Spinal cord (tissue), 10 donors: Measurements from ENCODE around the gene PELI3. TPM values are rescaled to one million over a fixed set of nuclear protein-coding genes. Genes with fewer than 3 reads are reported as not detected.

Experiments
- DNase-seq, 6 donors: peaks; one replicate each; pipeline versions ENCODE4 v3.0.0 to v3.0.0-alpha.2; 2013 to 2015; ENCODE audit warnings: low spot score in 6 of 6, low read depth in 4 of 6
- H3K27ac ChIP-seq: one replicate; pipeline ENCODE4 v1.5.1; 2013; ENCODE audit warnings: low read depth, low read length, control low read depth
- H3K27me3 ChIP-seq: one replicate; pipeline ENCODE4 v1.6.1; 2013; ENCODE audit warnings: low read length; ENCODE audit not compliant: control insufficient read depth, insufficient read depth
- H3K36me3 ChIP-seq: one replicate; pipeline ENCODE4 v1.6.1; 2013; ENCODE audit warnings: low read length; ENCODE audit not compliant: control insufficient read depth, insufficient read depth
- H3K4me1 ChIP-seq: one replicate; pipeline ENCODE4 v1.6.1; 2013; ENCODE audit warnings: low read length; ENCODE audit not compliant: control insufficient read depth, insufficient read depth
- H3K4me3 ChIP-seq: one replicate; pipeline ENCODE4 v1.5.1; 2013; ENCODE audit warnings: low read depth, low read length, control low read depth
- H3K9me3 ChIP-seq: one replicate; pipeline ENCODE4 v1.6.1; 2013; ENCODE audit warnings: low read length; ENCODE audit not compliant: control insufficient read depth, insufficient read depth
- WGBS: methylation state at CpG from one replicate; pipeline ENCODE4 v1.1.5; 2013; ENCODE audit warnings: missing lambda C conversion rate; ENCODE audit not compliant: insufficient coverage; 5-methylcytosine and 5-hydroxymethylcytosine counted together
- polyA plus RNA-seq, 2 donors: library from polyadenylated mRNA; unstranded; fragments of 120-200 nt; gene quantifications; one replicate each; pipeline ENCODE4 v1.2.1, GENCODE V29; 2013; ENCODE audit not compliant: insufficient read length in 2 of 2
- small RNA-seq: library from RNA; depleted of rRNA; stranded (forward); fragments of <200 nt; gene quantifications from one replicate; pipeline ENCODE3, GENCODE V24; 2014; ENCODE audit warnings: low replicate concordance
- total RNA-seq, 2 donors: library from RNA; depleted of rRNA in 1 of 2; stranded (reverse); fragments of 120-200 nt in 1 of 2; fragments of >200 nt in 1 of 2; gene quantifications; one replicate each; pipeline versions ENCODE4 v1.2.3 to v1.2.4, GENCODE V29; 2013 to 2014
- donor health status: healthy.

PELI3 gene
- total and polyA plus RNA-seq, 4 donors = 12.6 to 24.3 (median 17.5) TPM

- Histone ChIP-seq H3K36me3 (peaks cover 65% of the 10 kb centered on the region), H3K27ac (no peak overlapping the region), H3K27me3 (no peaks in the 10 kb centered on the region), H3K9me3 (no peaks in the 10 kb centered on the region), H3K4me1 (no peaks in the 10 kb centered on the region), H3K4me3 (no peak overlapping the region)
- DNase-seq = no peak
- 87% methylated on average over 7 of the region's 10 CpGs for WGBS
These were observed 57.8 kb downstream of the PELI3 start for GRCh38 chr11:66524304-66525040.

Small RNAs within 50 kb of the gene (small RNA-seq; reads per million reads assigned to genes)
- gene RF00416 = not detected

Other genes with a start within 250 kb of the PELI3 start
- gene KLC2, start 209.2 kb upstream of the PELI3 start, total RNA-seq = 10 to 100 TPM; 18.3 to 38.6 TPM
- gene KLC2, start 209.2 kb upstream of the PELI3 start, polyA plus RNA-seq = 10 to 100 TPM; 83.2 to 95.7 TPM
- gene RAB1B, start 198.3 kb upstream of the PELI3 start, total RNA-seq = 100 to 1,000 TPM in 1 of 2 donors, 10 to 100 TPM in 1; 43.3 to 112 TPM
- 100 to 1,000 TPM; 151 to 154 TPM for gene RAB1B, start 198.3 kb upstream of the PELI3 start, polyA plus RNA-seq
- gene CNIH2, start 188.7 kb upstream of the PELI3 start, total RNA-seq = 10 to 100 TPM; 23.9 to 28.1 TPM
- gene CNIH2, start 188.7 kb upstream of the PELI3 start, polyA plus RNA-seq = 100 to 1,000 TPM; 248 to 256 TPM
- gene YIF1A, start 177.8 kb upstream of the PELI3 start, total RNA-seq = 10 to 100 TPM; 43.7 to 82.1 TPM
- gene YIF1A, start 177.8 kb upstream of the PELI3 start, polyA plus RNA-seq = 10 to 100 TPM; 77.1 to 87.7 TPM
- 10 to 100 TPM in 1 of 2 donors, 1 to 10 TPM in 1; 8.0 to 18.2 TPM for gene TMEM151A, start 175.0 kb upstream of the PELI3 start, total RNA-seq
- gene TMEM151A, start 175.0 kb upstream of the PELI3 start, polyA plus RNA-seq = 10 to 100 TPM; 50.9 to 52.0 TPM
- gene CD248, start 149.9 kb upstream of the PELI3 start, total RNA-seq = 10 to 100 TPM; 10.9 to 26.6 TPM
- gene CD248, start 149.9 kb upstream of the PELI3 start, polyA plus RNA-seq = 10 to 100 TPM; 29.3 to 44.0 TPM
- gene RIN1, start 130.5 kb upstream of the PELI3 start, total RNA-seq = 1 to 10 TPM in 1 of 2 donors, under 1 TPM in 1; 0.79 to 2.7 TPM
- gene RIN1, start 130.5 kb upstream of the PELI3 start, polyA plus RNA-seq = 1 to 10 TPM; 1.9 to 3.2 TPM
- gene BRMS1, start 121.8 kb upstream of the PELI3 start, total RNA-seq = 10 to 100 TPM; 11.3 to 29.4 TPM
- 10 to 100 TPM; 24.8 to 25.9 TPM for gene BRMS1, start 121.8 kb upstream of the PELI3 start, polyA plus RNA-seq
- 100 to 1,000 TPM; 109 to 115 TPM for gene B4GAT1, start 119.3 kb upstream of the PELI3 start, total RNA-seq
- gene B4GAT1, start 119.3 kb upstream of the PELI3 start, polyA plus RNA-seq = 100 to 1,000 TPM; 170 to 171 TPM
- gene SLC29A2, start 95.1 kb upstream of the PELI3 start, total RNA-seq = 1 to 10 TPM; 1.5 to 1.6 TPM
- 10 to 100 TPM in 1 of 2 donors, 1 to 10 TPM in 1; 9.1 to 11.0 TPM for gene SLC29A2, start 95.1 kb upstream of the PELI3 start, polyA plus RNA-seq
- gene NPAS4, start 45.9 kb upstream of the PELI3 start, total RNA-seq = 1 to 10 TPM in 1 of 2 donors, under 1 TPM in 1; 0.11 to 1.8 TPM
- gene NPAS4, start 45.9 kb upstream of the PELI3 start, polyA plus RNA-seq = under 1 TPM; 0.33 to 0.44 TPM
- 10 to 100 TPM; 15.5 to 53.4 TPM for gene MRPL11, start 28.1 kb upstream of the PELI3 start, total RNA-seq
- gene MRPL11, start 28.1 kb upstream of the PELI3 start, polyA plus RNA-seq = 10 to 100 TPM; 39.2 to 41.0 TPM
- gene DPP3, start 13.5 kb downstream of the PELI3 start, total RNA-seq = 10 to 100 TPM; 23.3 to 25.1 TPM
- gene DPP3, start 13.5 kb downstream of the PELI3 start, polyA plus RNA-seq = 10 to 100 TPM; 32.5 to 37.1 TPM
- gene BBS1, start 43.7 kb downstream of the PELI3 start, total RNA-seq = 10 to 100 TPM; 39.8 to 61.1 TPM
- gene BBS1, start 43.7 kb downstream of the PELI3 start, polyA plus RNA-seq = 10 to 100 TPM; 50.1 to 77.1 TPM
- gene ZDHHC24, start 79.1 kb downstream of the PELI3 start, total RNA-seq = 1 to 10 TPM; 6.3 to 7.5 TPM
- gene ZDHHC24, start 79.1 kb downstream of the PELI3 start, polyA plus RNA-seq = 10 to 100 TPM in 1 of 2 donors, 1 to 10 TPM in 1; 8.6 to 13.2 TPM
- under 1 TPM; 0.10 to 0.33 TPM for gene ACTN3, start 80.0 kb downstream of the PELI3 start, total RNA-seq
- gene ACTN3, start 80.0 kb downstream of the PELI3 start, polyA plus RNA-seq = under 1 TPM; 0.38 to 0.39 TPM
- gene CTSF, start 101.7 kb downstream of the PELI3 start, total RNA-seq = 100 to 1,000 TPM in 1 of 2 donors, 10 to 100 TPM in 1; 50.2 to 102 TPM
- gene CTSF, start 101.7 kb downstream of the PELI3 start, polyA plus RNA-seq = 10 to 100 TPM; 79.4 to 80.3 TPM
- under 1 TPM; 0.59 to 0.77 TPM for gene CCDC87, start 126.2 kb downstream of the PELI3 start, total RNA-seq
- under 1 TPM; 0.21 to 0.32 TPM for gene CCDC87, start 126.2 kb downstream of the PELI3 start, polyA plus RNA-seq
- 10 to 100 TPM; 17.0 to 76.3 TPM for gene CCS, start 126.3 kb downstream of the PELI3 start, total RNA-seq
- 10 to 100 TPM; 47.0 to 81.4 TPM for gene CCS, start 126.3 kb downstream of the PELI3 start, polyA plus RNA-seq
- gene RBM14, start 149.7 kb downstream of the PELI3 start, total RNA-seq = 10 to 100 TPM; 34.8 to 51.1 TPM
- gene RBM14, start 149.7 kb downstream of the PELI3 start, polyA plus RNA-seq = 10 to 100 TPM; 67.5 to 93.8 TPM
- 100 to 1,000 TPM in 1 of 2 donors, 10 to 100 TPM in 1; 93.0 to 143 TPM for gene RBM4, start 171.8 kb downstream of the PELI3 start, total RNA-seq
- 100 to 1,000 TPM; 195 to 204 TPM for gene RBM4, start 171.8 kb downstream of the PELI3 start, polyA plus RNA-seq
- gene RBM4B, start 211.0 kb downstream of the PELI3 start, total RNA-seq = 10 to 100 TPM; 45.1 to 53.2 TPM
- 10 to 100 TPM; 77.5 to 89.0 TPM for gene RBM4B, start 211.0 kb downstream of the PELI3 start, polyA plus RNA-seq